ENCODE measurements around the gene SLC18A2. TPM values are rescaled to one million over a fixed set of nuclear protein-coding genes. Genes with fewer than 3 reads are reported as not detected.

SLC18A2 gene
- total RNA-seq: not detected in 2 replicates

GRCh38 chr10:117240621-117241529 lies at the start of gene SLC18A2:
Gene SLC18A2, plus strand, starts transcription at chr10:117241114. Its CDS starts 580 bp downstream, at chr10:117241694.

DNA sequence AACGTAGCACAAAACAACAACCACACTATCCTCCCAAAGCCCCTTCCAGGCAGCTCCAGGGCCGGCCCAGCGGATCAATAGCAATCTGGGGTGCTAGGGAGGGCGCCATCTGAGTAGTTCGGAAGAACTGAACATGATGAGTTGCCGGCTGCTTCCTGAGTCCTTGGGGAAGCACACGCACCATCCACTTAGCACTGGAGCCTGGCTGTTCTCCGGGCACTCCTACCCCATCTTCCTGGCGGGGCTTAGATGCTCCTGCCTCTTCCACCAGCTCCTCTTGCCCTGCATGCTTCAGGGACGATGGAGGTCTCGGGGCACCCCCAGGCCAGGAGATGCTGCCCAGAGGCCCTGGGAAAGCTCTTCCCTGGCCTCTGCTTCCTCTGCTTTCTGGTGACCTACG lies 43.7 kb upstream of the SLC18A2 start, which contains the start of gene KCNK18:
KCNK18 (plus strand) TSS at position 301 of the 400 bp plus-strand sequence; CDS start at position 301, 0 bp downstream.

Other genes starting within 250 kb of the SLC18A2 start
- 1.4 and 1.6 TPM in 2 replicates for gene SHTN1, start 235.9 kb upstream of the SLC18A2 start, total RNA-seq
- gene VAX1, start 102.8 kb upstream of the SLC18A2 start, total RNA-seq: not detected in 2 replicates
- not detected in 2 replicates for gene KCNK18, start 43.6 kb upstream of the SLC18A2 start, total RNA-seq
- gene PDZD8, start 134.3 kb downstream of the SLC18A2 start, total RNA-seq: 11.8 and 15.1 TPM in 2 replicates